ENCODE measurements around the gene TPMT.

The TPMT gene

GRCh38 chr6:18115356-18115755 lies 39.5 kb downstream of the TPMT start:
- DNase-seq: no peak
- TF ChIP-seq GATA1 (IDR thresholded peaks at IDR 0.05; ENCODE audit: low read depth, low read length): no peak
- TF ChIP-seq POLR2A (IDR thresholded peaks at IDR 0.05; ENCODE audit: low read length): no peak

- DNase-seq: no peak
- TF ChIP-seq POLR2A (IDR thresholded peaks at IDR 0.05; ENCODE audit: low read length) (no peak), GATA1 (IDR thresholded peaks at IDR 0.05; ENCODE audit: low read depth, low read length) (no peak)
These were observed 44.7 kb downstream of the TPMT start for GRCh38 chr6:18110162-18110561.

- TF ChIP-seq POLR2A (IDR thresholded peaks at IDR 0.05; ENCODE audit: low read length): no peak
- TF ChIP-seq GATA1 (IDR thresholded peaks at IDR 0.05; ENCODE audit: low read depth, low read length): no peak
- DNase-seq: no peak
These were observed 47.8 kb downstream of the TPMT start for GRCh38 chr6:18107061-18107460.

GRCh38 chr6:18102783-18103509 lies 51.9 kb downstream of the TPMT start:
- no peak for TF ChIP-seq GATA1 (IDR thresholded peaks at IDR 0.05; ENCODE audit: low read depth, low read length)
- no peak for TF ChIP-seq POLR2A (IDR thresholded peaks at IDR 0.05; ENCODE audit: low read length)
- no peak for DNase-seq

- no peak for DNase-seq
- no peak for TF ChIP-seq POLR2A (IDR thresholded peaks at IDR 0.05; ENCODE audit: low read length)
- no peak for TF ChIP-seq GATA1 (IDR thresholded peaks at IDR 0.05; ENCODE audit: low read depth, low read length)
These were observed 53.0 kb downstream of the TPMT start for GRCh38 chr6:18101873-18102272.

- no peak for TF ChIP-seq POLR2A (IDR thresholded peaks at IDR 0.05; ENCODE audit: low read length)
- TF ChIP-seq GATA1 (IDR thresholded peaks at IDR 0.05; ENCODE audit: low read depth, low read length): no peak
These were observed 53.6 kb downstream of the TPMT start for GRCh38 chr6:18101271-18101670.

GRCh38 chr6:18100296-18100695 lies 54.6 kb downstream of the TPMT start:
- TF ChIP-seq GATA1 (IDR thresholded peaks at IDR 0.05; ENCODE audit: low read depth, low read length) (no peak), POLR2A (IDR thresholded peaks at IDR 0.05; ENCODE audit: low read length) (no peak)
- DNase-seq: no peak

More at GRCh38 chr6:18101271-18101670, 53.6 kb downstream of the TPMT start:
- no peak for DNase-seq

- no peak for TF ChIP-seq POLR2A (IDR thresholded peaks at IDR 0.05; ENCODE audit: low read length)
These were observed 55.4 kb downstream of the TPMT start for GRCh38 chr6:18099511-18099910.

GRCh38 chr6:18096423-18096822 lies 58.5 kb downstream of the TPMT start:
- no peak for DNase-seq
- TF ChIP-seq GATA1 (IDR thresholded peaks at IDR 0.05; ENCODE audit: low read depth, low read length) (no peak), POLR2A (IDR thresholded peaks at IDR 0.05; ENCODE audit: low read length) (no peak)

More at GRCh38 chr6:18099511-18099910, 55.4 kb downstream of the TPMT start:
- no peak for DNase-seq

- no peak for DNase-seq
- no peak for TF ChIP-seq POLR2A (IDR thresholded peaks at IDR 0.05; ENCODE audit: low read length)
- TF ChIP-seq GATA1 (IDR thresholded peaks at IDR 0.05; ENCODE audit: low read depth, low read length): no peak
These were observed 63.5 kb downstream of the TPMT start for GRCh38 chr6:18091382-18091781.

GRCh38 chr6:18090349-18090786 lies 64.5 kb downstream of the TPMT start:
- TF ChIP-seq GATA1 (IDR thresholded peaks at IDR 0.05; ENCODE audit: low read depth, low read length): no peak
- TF ChIP-seq POLR2A (IDR thresholded peaks at IDR 0.05; ENCODE audit: low read length): no peak
- DNase-seq: peak; percentile 31 to 64

- no peak for TF ChIP-seq POLR2A (IDR thresholded peaks at IDR 0.05; ENCODE audit: low read length)
- no peak for DNase-seq
These were observed 66.2 kb downstream of the TPMT start for GRCh38 chr6:18088419-18089296.

GRCh38 chr6:18087396-18088165 lies 67.3 kb downstream of the TPMT start:
- TF ChIP-seq GATA1 (IDR thresholded peaks at IDR 0.05; ENCODE audit: low read depth, low read length): no peak
- no peak for TF ChIP-seq POLR2A (IDR thresholded peaks at IDR 0.05; ENCODE audit: low read length)
- no peak for DNase-seq

All from erythroblast (primary cell).